Fibroblast of lung (primary cell): Measurements from ENCODE around the gene SPRY2. TPM values are rescaled to one million over a fixed set of nuclear protein-coding genes. Genes with fewer than 3 reads are reported as not detected.
"Not testable (repeated sequence)": the region's sequence is repeated elsewhere in the genome, so short reads cannot be mapped to it uniquely, and the experiment has no call there.

Experiments used
- DNase-seq, 2 donors: peaks; one replicate each; pipeline versions ENCODE4 v3.0.0 to v3.0.0-alpha.2; 2010; ENCODE audit warnings: low read depth in 2 of 2
- H2AFZ ChIP-seq: 2 replicates; pipeline ENCODE4 v1.5.1; 2012; ENCODE audit warnings: low read length, control low read depth, inconsistent platforms
- H3K27ac ChIP-seq: 2 replicates; pipeline ENCODE4 v1.5.1; 2011; ENCODE audit warnings: low read length, control low read depth; ENCODE audit not compliant: insufficient read depth
- H3K27me3 ChIP-seq: 2 replicates; pipeline ENCODE4 v1.5.1; 2011; ENCODE audit warnings: mild to moderate bottlenecking, low read length; ENCODE audit not compliant: control insufficient read depth, insufficient read depth
- H3K36me3 ChIP-seq: 2 replicates; pipeline ENCODE4 v1.5.1; 2011; ENCODE audit warnings: low read length; ENCODE audit not compliant: control insufficient read depth, insufficient read depth
- H3K4me1 ChIP-seq: 2 replicates; pipeline ENCODE4 v1.5.1; 2011; ENCODE audit warnings: low read length; ENCODE audit not compliant: control insufficient read depth, insufficient read depth; ENCODE audit errors: extremely low read depth
- H3K4me2 ChIP-seq: 2 replicates; pipeline ENCODE4 v1.5.1; 2011; ENCODE audit warnings: low read length, control low read depth; ENCODE audit not compliant: insufficient read depth; ENCODE audit errors: extremely low read depth
- H3K4me3 ChIP-seq, 4 experiments: fragments of 200-600 bp in 1 of 4; sonication (generic) in 1 of 4; replicated peaks in 1 of 4; 2 replicates each; pipeline ENCODE4 v1.5.1; 2011 to 2016; ENCODE audit warnings: low read length in 4 of 4, low read depth in 3 of 4, mild to moderate bottlenecking in 3 of 4, control low read depth in 2 of 4, inconsistent platforms in 1 of 4, mixed read lengths in 1 of 4; ENCODE audit not compliant: insufficient read depth in 1 of 4; ENCODE audit errors: control extremely low read depth in 1 of 4
- H3K79me2 ChIP-seq: 2 replicates; pipeline ENCODE4 v1.5.1; 2012; ENCODE audit warnings: mild to moderate bottlenecking, low read length, inconsistent platforms; ENCODE audit not compliant: control insufficient read depth, insufficient read depth
- H3K9ac ChIP-seq: 2 replicates; pipeline ENCODE4 v1.5.1; 2011; ENCODE audit warnings: mild to moderate bottlenecking, low read length, control low read depth; ENCODE audit not compliant: insufficient read depth
- H3K9me3 ChIP-seq: 2 replicates; pipeline ENCODE4 v1.5.1; 2012; ENCODE audit warnings: low read depth, low read length; ENCODE audit not compliant: control insufficient read depth, insufficient read depth
- H4K20me1 ChIP-seq: 2 replicates; pipeline ENCODE4 v1.5.1; 2011; ENCODE audit warnings: low read length; ENCODE audit not compliant: control insufficient read depth, insufficient read depth; ENCODE audit errors: extremely low read depth
- CTCF ChIP-seq, 2 donors: IDR thresholded peaks in 1 of 2; conservative IDR thresholded peaks in 1 of 2; 1 replicate in 1 of 2; 2 replicates in 1 of 2; pipeline ENCODE4 v1.5.1; 2011 to 2012; ENCODE audit warnings: low read length in 2 of 2, control low read depth in 1 of 2, inconsistent platforms in 1 of 2, low read depth in 1 of 2, mild to moderate bottlenecking in 1 of 2
- EZH2 ChIP-seq: IDR thresholded peaks from 2 replicates; pipeline ENCODE4 v1.5.1; 2012; ENCODE audit warnings: low read length, control low read depth, mild to moderate bottlenecking; ENCODE audit errors: missing control alignments
- polyA plus RNA-seq, 2 donors: library from polyadenylated mRNA; depleted of rRNA in 1 of 2; stranded (reverse) in 1 of 2; unstranded in 1 of 2; fragments of >200 nt; gene quantifications; 2 replicates each; pipeline ENCODE4 v1.2.1, GENCODE V29; 2011 to 2012; ENCODE audit warnings: missing spikeins in 1 of 2
- total RNA-seq: library from RNA; depleted of rRNA; stranded (reverse); fragments of >200 nt; gene quantifications from 2 replicates; pipeline ENCODE4 v1.2.1, GENCODE V29; 2014

SPRY2 gene
- total and polyA plus RNA-seq, 2 donors (not counting 1 experiment from before 2014, with no cell fraction given), result 13.0 to 16.2 TPM

- H2AFZ ChIP-seq, result peak overlapping the region; percentile 1
- no peak overlapping the region for H3K4me2 ChIP-seq
- no peaks in the 10 kb centered on the region for H3K27me3 ChIP-seq
- no peak overlapping the region for H3K4me3 ChIP-seq
- no peak overlapping the region for H3K9ac ChIP-seq
- H3K79me2 ChIP-seq, result no peaks in the 10 kb centered on the region
- TF ChIP-seq EZH2 (no peak), CTCF (conservative IDR thresholded peaks at IDR 0.05 in 1 of 2, IDR thresholded peaks at IDR 0.05 in 1 of 2; ENCODE audit: low read depth in 1 of 2, low read length in 2 of 2) (no peak)
- peak; percentile 17 to 73 for DNase-seq
- H3K36me3 ChIP-seq, result no peaks in the 10 kb centered on the region
- peaks cover 2% of the 10 kb centered on the region for H3K4me1 ChIP-seq
- H3K27ac ChIP-seq, result no peak overlapping the region
- no peaks in the 10 kb centered on the region for H3K9me3 ChIP-seq
- H4K20me1 ChIP-seq, result no peaks in the 10 kb centered on the region
Observed at GRCh38 chr13:80359778-80360452, 19.0 kb upstream of the SPRY2 start.

DNA sequence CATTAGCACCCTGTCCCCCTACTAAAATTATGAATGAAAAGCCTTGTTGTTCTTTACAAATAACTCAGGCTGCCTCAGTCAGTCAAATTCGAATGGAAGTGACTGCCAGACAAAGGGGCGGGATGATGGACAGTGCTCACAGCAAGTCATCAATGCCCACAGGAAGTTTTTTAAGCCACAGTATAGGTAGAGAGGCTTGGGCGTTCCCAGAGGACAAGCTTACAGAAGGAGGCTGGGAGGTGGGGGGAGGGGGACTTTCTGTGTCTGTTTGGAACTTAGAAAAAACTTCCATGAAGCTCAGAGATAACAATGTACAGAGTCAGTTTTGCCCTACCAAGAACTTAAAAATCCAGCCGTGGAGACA is 18.5 kb upstream of the SPRY2 start:
- Histone ChIP-seq H3K9me3 (no peaks in the 10 kb centered on the region), H4K20me1 (no peaks in the 10 kb centered on the region), H3K27ac (no peak overlapping the region), H3K4me1 (peaks cover 2% of the 10 kb centered on the region), H3K4me2 (no peak overlapping the region), H3K36me3 (no peaks in the 10 kb centered on the region), H2AFZ (peak overlapping the region; percentile 1), H3K4me3 (no peak overlapping the region), H3K79me2 (no peaks in the 10 kb centered on the region), H3K27me3 (no peaks in the 10 kb centered on the region), H3K9ac (no peak overlapping the region)
- TF ChIP-seq EZH2, result no peak
- TF ChIP-seq CTCF (conservative IDR thresholded peaks at IDR 0.05 in 1 of 2, IDR thresholded peaks at IDR 0.05 in 1 of 2; ENCODE audit: low read depth in 1 of 2, low read length in 2 of 2), result no peak
- no peak for DNase-seq

DNA sequence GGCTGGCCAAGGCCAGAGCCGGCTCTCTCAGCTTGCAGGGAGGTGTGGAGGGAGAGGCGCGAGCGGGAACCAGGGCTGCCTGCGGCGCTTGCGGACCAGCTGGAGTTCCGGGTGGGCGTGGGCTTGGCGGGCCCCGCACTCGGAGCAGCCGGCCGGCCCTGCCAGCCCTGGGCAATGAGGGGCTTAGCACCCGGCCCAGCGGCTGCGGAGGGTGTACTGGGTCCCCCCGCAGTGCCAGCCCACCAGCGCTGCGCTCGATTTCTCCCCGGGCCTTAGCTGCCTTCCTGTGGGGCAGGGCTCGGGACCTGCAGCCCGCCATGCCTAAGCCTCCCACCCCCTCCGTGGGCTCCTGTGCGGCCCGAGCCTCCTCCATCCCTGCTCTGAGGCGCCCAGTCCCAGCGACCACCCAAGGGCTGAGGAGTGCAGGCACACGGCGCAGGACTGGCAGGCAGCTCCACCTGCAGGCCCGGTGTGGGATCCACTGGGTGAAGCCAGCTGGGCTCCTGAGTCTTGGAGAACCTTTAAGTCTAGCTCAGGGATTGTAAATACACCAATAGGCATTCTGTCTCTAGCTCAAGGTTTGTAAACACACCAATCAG is 14.7 kb upstream of the SPRY2 start:
- not testable (repeated sequence) for H2AFZ ChIP-seq, H3K27ac ChIP-seq, H3K9me3 ChIP-seq, H3K36me3 ChIP-seq, H3K4me1 ChIP-seq, H3K4me2 ChIP-seq, H3K27me3 ChIP-seq, H3K4me3 ChIP-seq, DNase-seq, H3K79me2 ChIP-seq, H4K20me1 ChIP-seq, H3K9ac ChIP-seq
